Transverse colon (tissue), 3 donors: ENCODE results near the gene SPATA6.

Experiments
- CTCF ChIP-seq, 5 experiments: fragments of 200-600 bp in 3 of 5; fragments of 450-650 bp in 2 of 5; sonication (generic) in 3 of 5; IDR thresholded peaks; 1 replicate in 2 of 5; 2 replicates in 3 of 5; pipeline ENCODE4 v1.5.1; 2016 to 2017; ENCODE audit warnings: antibody characterized with exemption in 5 of 5, inconsistent platforms in 3 of 5, mild to moderate bottlenecking in 2 of 5, moderate library complexity in 1 of 5
- POLR2A ChIP-seq: fragments of 450-650 bp; IDR thresholded peaks from one replicate; pipeline ENCODE4 v1.6.1; 2016; ENCODE audit warnings: antibody characterized with exemption, mild to moderate bottlenecking, moderate library complexity

- TF ChIP-seq CTCF (IDR thresholded peaks at IDR 0.05) (no peak), POLR2A (no peak)
Measured at GRCh38 chr1:48415050-48415449, 57.0 kb downstream of the SPATA6 start.
